ENCODE measurements around the gene MITF. TPM values are rescaled to one million over a fixed set of nuclear protein-coding genes. Genes with fewer than 3 reads are reported as not detected.

MITF gene
- total and polyA plus RNA-seq, 4 donors: 0.91 to 2.9 (median 2.3) TPM

- Histone ChIP-seq H3K9me3 (ENCODE audit: control insufficient read depth in 4 of 4, low read length in 3 of 4) (no peaks in the 10 kb centered on the region), H3K36me3 (ENCODE audit: control insufficient read depth in 4 of 4, insufficient read depth in 3 of 4, low read depth in 1 of 4, low read length in 3 of 4) (no peaks in the 10 kb centered on the region), H3K27ac (ENCODE audit: low read depth in 1 of 2, low read length in 2 of 2) (no peak overlapping the region), H3K4me1 (ENCODE audit: control insufficient read depth in 4 of 4, insufficient read depth in 4 of 4, low read length in 3 of 4) (no peaks in the 10 kb centered on the region), H3K27me3 (ENCODE audit: control insufficient read depth in 4 of 4, insufficient read depth in 4 of 4, low read length in 3 of 4) (no peaks in the 10 kb centered on the region), H3K9ac (ENCODE audit: low read depth in 1 of 2, low read length in 2 of 2) (no peak overlapping the region), H3K4me3 (ENCODE audit: low read depth in 1 of 3, low read length in 3 of 3) (no peak overlapping the region)
- DNase-seq (ENCODE audit: low spot score): no peak
- TF ChIP-seq NR2F2 (IDR thresholded peaks at IDR 0.05) (no peak), SP1 (IDR thresholded peaks at IDR 0.05) (no peak), RAD21 (IDR thresholded peaks at IDR 0.05) (no peak), REST (IDR thresholded peaks at IDR 0.05) (no peak)
These were observed 186.2 kb downstream of the MITF start for GRCh38 chr3:69925506-69925905.

- no peak for DNase-seq (ENCODE audit: low spot score)
- WGBS: 90% methylated on average over 8 of the region's 8 CpGs
- no peaks in the 10 kb centered on the region for H3K9me3 ChIP-seq (ENCODE audit: control insufficient read depth in 4 of 4, low read length in 3 of 4)
- TF ChIP-seq MAX (IDR thresholded peaks at IDR 0.05): no peak
- TF ChIP-seq HNF4G (IDR thresholded peaks at IDR 0.05): no peak
- no peak for TF ChIP-seq HNF4A (conservative IDR thresholded peaks at IDR 0.05)
- TF ChIP-seq FOXA2 (IDR thresholded peaks at IDR 0.05): no peak
- H3K27me3 ChIP-seq (ENCODE audit: control insufficient read depth in 4 of 4, insufficient read depth in 4 of 4, low read length in 3 of 4): no peaks in the 10 kb centered on the region
- H3K27ac ChIP-seq (ENCODE audit: low read depth in 1 of 2, low read length in 2 of 2): no peak overlapping the region
- H3K4me3 ChIP-seq (ENCODE audit: low read depth in 1 of 3, low read length in 3 of 3): no peak overlapping the region
- H3K36me3 ChIP-seq (ENCODE audit: control insufficient read depth in 4 of 4, insufficient read depth in 3 of 4, low read depth in 1 of 4, low read length in 3 of 4): no peaks in the 10 kb centered on the region
- no peaks in the 10 kb centered on the region for H3K4me1 ChIP-seq (ENCODE audit: control insufficient read depth in 4 of 4, insufficient read depth in 4 of 4, low read length in 3 of 4)
- no peak overlapping the region for H3K9ac ChIP-seq (ENCODE audit: low read depth in 1 of 2, low read length in 2 of 2)
These were observed 187.1 kb downstream of the MITF start for GRCh38 chr3:69926385-69926784.

GRCh38 chr3:69927571-69927970, 188.3 kb downstream of the MITF start:
- no peak overlapping the region for H3K4me3 ChIP-seq (ENCODE audit: low read depth in 1 of 3, low read length in 3 of 3)
- H3K36me3 ChIP-seq (ENCODE audit: control insufficient read depth in 4 of 4, insufficient read depth in 3 of 4, low read depth in 1 of 4, low read length in 3 of 4): no peaks in the 10 kb centered on the region
- H3K9me3 ChIP-seq (ENCODE audit: control insufficient read depth in 4 of 4, low read length in 3 of 4): no peaks in the 10 kb centered on the region
- no peaks in the 10 kb centered on the region for H3K27me3 ChIP-seq (ENCODE audit: control insufficient read depth in 4 of 4, insufficient read depth in 4 of 4, low read length in 3 of 4)
- no peaks in the 10 kb centered on the region for H3K4me1 ChIP-seq (ENCODE audit: control insufficient read depth in 4 of 4, insufficient read depth in 4 of 4, low read length in 3 of 4)
- no peak for TF ChIP-seq RXRA (IDR thresholded peaks at IDR 0.05)
- TF ChIP-seq RAD21 (IDR thresholded peaks at IDR 0.05): no peak
- no peak for TF ChIP-seq HNF4A (conservative IDR thresholded peaks at IDR 0.05)
- no peak for TF ChIP-seq EGR1 (IDR thresholded peaks at IDR 0.05; ENCODE audit: low read depth in 2 of 2)
- no peak for TF ChIP-seq CTCF (IDR thresholded peaks at IDR 0.05; ENCODE audit: low read depth, low read length, missing input control)
- TF ChIP-seq NR2F2 (IDR thresholded peaks at IDR 0.05): no peak
- DNase-seq (ENCODE audit: low spot score): no peak
- no peak overlapping the region for H3K9ac ChIP-seq (ENCODE audit: low read depth in 1 of 2, low read length in 2 of 2)
- no peak overlapping the region for H3K27ac ChIP-seq (ENCODE audit: low read depth in 1 of 2, low read length in 2 of 2)
